Fibroblast of peridontal ligament (primary cell): ENCODE data around the gene MYPN.
"Not testable (repeated sequence)": the region's sequence is repeated elsewhere in the genome, so short reads cannot be mapped to it uniquely, and the experiment has no call there.

Source experiments
- DNase-seq: peaks from one replicate; pipeline ENCODE4 v3.0.0-alpha.2; 2010; ENCODE audit errors: extremely low read depth

Gene MYPN

GRCh38 chr10:68109331-68109730, at the start of gene MYPN:
MYPN (plus strand) TSS chr10:68109488; CDS start chr10:68121439, 11,951 bp downstream.
- DNase-seq = no peak

- DNase-seq = peak; percentile 55
These were observed 42.3 kb upstream of the MYPN start for GRCh38 chr10:68067029-68067428.

GRCh38 chr10:68067508-68067907, 41.8 kb upstream of the MYPN start:
- no peak for DNase-seq

GRCh38 chr10:68073631-68074030, 35.7 kb upstream of the MYPN start:
- DNase-seq = no peak

- DNase-seq = peak; percentile 40
These were observed 35.1 kb upstream of the MYPN start for GRCh38 chr10:68074031-68074774.

GRCh38 chr10:68074775-68075549, 34.3 kb upstream of the MYPN start, which contains the start of gene HERC4:
HERC4 (minus strand) TSS chr10:68075283; CDS start chr10:68073108, 2,175 bp downstream.
- DNase-seq = peak; percentile 90

- DNase-seq = no peak
These were observed 33.7 kb upstream of the MYPN start for GRCh38 chr10:68075550-68076004.

- DNase-seq = not testable (repeated sequence)
These were observed 33.2 kb upstream of the MYPN start for GRCh38 chr10:68076081-68076480.

GRCh38 chr10:68077026-68077425, 32.3 kb upstream of the MYPN start:
- no peak for DNase-seq

- no peak for DNase-seq
These were observed 29.9 kb upstream of the MYPN start for GRCh38 chr10:68079434-68079833.

- DNase-seq = no peak
These were observed 28.3 kb upstream of the MYPN start for GRCh38 chr10:68080853-68081431.

- no peak for DNase-seq
These were observed 27.4 kb upstream of the MYPN start for GRCh38 chr10:68081916-68082315.

GRCh38 chr10:68082872-68083271, 26.4 kb upstream of the MYPN start:
- peak; percentile 81 for DNase-seq

- DNase-seq = no peak
These were observed 25.3 kb upstream of the MYPN start for GRCh38 chr10:68083953-68084352.

GRCh38 chr10:68084469-68084868, 24.8 kb upstream of the MYPN start:
- no peak for DNase-seq

- no peak for DNase-seq
These were observed 23.3 kb upstream of the MYPN start for GRCh38 chr10:68086011-68086410.

GRCh38 chr10:68086910-68087684, 22.2 kb upstream of the MYPN start:
- no peak for DNase-seq

GRCh38 chr10:68087685-68088401, 21.4 kb upstream of the MYPN start:
- no peak for DNase-seq

GRCh38 chr10:68088740-68089139, 20.5 kb upstream of the MYPN start:
- DNase-seq = peak; percentile 46

GRCh38 chr10:68090586-68090985, 18.7 kb upstream of the MYPN start:
- no peak for DNase-seq

GRCh38 chr10:68092512-68092911, 16.8 kb upstream of the MYPN start:
- no peak for DNase-seq
